ENCODE measurements around the gene KRTAP9-9.

GRCh38 chr17:41251261-41251660, 3.9 kb upstream of the KRTAP9-9 start:
- TF ChIP-seq POLR2A (IDR thresholded peaks at IDR 0.05; ENCODE audit: low read depth, low read length) = no peak
- TF ChIP-seq PAX5 (IDR thresholded peaks at IDR 0.05; ENCODE audit: insufficient read depth, low read length, severe bottlenecking) = no peak
- TF ChIP-seq POLR2AphosphoS5 (IDR thresholded peaks at IDR 0.05; ENCODE audit: low read depth, low read length) = no peak
- no peak for TF ChIP-seq TAF1 (IDR thresholded peaks at IDR 0.05; ENCODE audit: low read depth, low read length)
- no peak for TF ChIP-seq SPI1 (IDR thresholded peaks at IDR 0.05; ENCODE audit: low read depth, low read length)
- no peak for TF ChIP-seq POU2F2 (IDR thresholded peaks at IDR 0.05; ENCODE audit: low read depth, low read length)

Measured in GM12891 (cell line).